C1 segment of cervical spinal cord (tissue), 14 donors: Measurements from ENCODE around the gene LYPLAL1.

Source experiments
- DNase-seq, 14 donors: peaks; one replicate each; lab custom pipeline; 2025; lab: John Stamatoyannopoulos, UW

The LYPLAL1 gene

GRCh38 chr1:219173758-219174459 lies at the start of gene LYPLAL1:
Gene LYPLAL1 (plus strand): TSS chr1:219173878. CDS start chr1:219173891, 13 bp downstream.
- DNase-seq = peak; percentile 29 to 91 (median 82)

- no peak for DNase-seq
Observed at GRCh38 chr1:219124163-219124562, 49.5 kb upstream of the LYPLAL1 start.

GRCh38 chr1:219125342-219125741 lies 48.3 kb upstream of the LYPLAL1 start:
- DNase-seq = no peak

- no peak for DNase-seq
Observed at GRCh38 chr1:219126377-219126776, 47.3 kb upstream of the LYPLAL1 start.

- no peak for DNase-seq
Observed at GRCh38 chr1:219128957-219129356, 44.7 kb upstream of the LYPLAL1 start.

- no peak for DNase-seq
Observed at GRCh38 chr1:219130366-219130935, 43.2 kb upstream of the LYPLAL1 start.

- no peak for DNase-seq
Observed at GRCh38 chr1:219132939-219133338, 40.7 kb upstream of the LYPLAL1 start.

GRCh38 chr1:219138747-219139146 lies 34.9 kb upstream of the LYPLAL1 start:
- no peak for DNase-seq

- DNase-seq = no peak
Observed at GRCh38 chr1:219140303-219140877, 33.3 kb upstream of the LYPLAL1 start.

- DNase-seq = no peak
Observed at GRCh38 chr1:219143735-219144134, 29.9 kb upstream of the LYPLAL1 start.

GRCh38 chr1:219144658-219145315 lies 28.9 kb upstream of the LYPLAL1 start:
- no peak for DNase-seq

- no peak for DNase-seq
Observed at GRCh38 chr1:219147571-219148019, 26.1 kb upstream of the LYPLAL1 start.

- DNase-seq = no peak
Observed at GRCh38 chr1:219149009-219149577, 24.6 kb upstream of the LYPLAL1 start.

- DNase-seq = no peak
Observed at GRCh38 chr1:219149953-219150352, 23.7 kb upstream of the LYPLAL1 start.

GRCh38 chr1:219150913-219151312 lies 22.8 kb upstream of the LYPLAL1 start:
- no peak for DNase-seq

GRCh38 chr1:219151467-219151866 lies 22.2 kb upstream of the LYPLAL1 start:
- DNase-seq = no peak

GRCh38 chr1:219152751-219153150 lies 20.9 kb upstream of the LYPLAL1 start:
- DNase-seq = no peak

GRCh38 chr1:219153723-219154122 lies 20.0 kb upstream of the LYPLAL1 start:
- DNase-seq = no peak

GRCh38 chr1:219155135-219155534 lies 18.5 kb upstream of the LYPLAL1 start:
- DNase-seq = no peak

GRCh38 chr1:219159946-219160645 lies 13.6 kb upstream of the LYPLAL1 start:
- peak in 1 of 14 donors; percentile 10 for DNase-seq

GRCh38 chr1:219160967-219161366 lies 12.7 kb upstream of the LYPLAL1 start:
- no peak for DNase-seq
